ENCODE data around the gene TENM3. TPM values are rescaled to one million over a fixed set of nuclear protein-coding genes. Genes with fewer than 3 reads are reported as not detected.

TENM3 gene
- total RNA-seq, 1 donor from 2014 or later: 106 TPM

DNA sequence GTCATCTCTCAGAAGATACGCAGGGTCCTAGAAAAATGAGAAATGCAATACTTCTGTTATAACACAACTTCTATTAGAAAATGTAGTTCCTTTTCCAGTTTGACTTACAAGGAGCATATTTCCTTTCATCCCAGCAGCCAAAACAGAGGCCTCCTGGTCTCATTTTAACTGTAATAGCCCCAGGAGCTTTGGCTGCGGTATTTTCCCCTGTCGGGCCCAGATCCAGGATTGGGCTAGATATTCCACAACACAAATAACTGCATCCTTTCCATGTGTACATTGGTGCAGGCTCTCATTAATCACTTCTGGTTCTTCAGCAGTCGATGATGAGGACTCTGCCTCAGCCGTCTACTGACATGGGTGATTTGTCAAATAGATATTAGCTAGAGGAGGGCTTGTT lies 166.1 kb downstream of the TENM3 start:
- DNase-seq (ENCODE audit: low spot score in 2 of 2, unreplicated experiment in 2 of 2): no peak
- H3K9me3 Mint-ChIP-seq: peaks cover 19% of the 10 kb centered on the region
- H3K27ac Mint-ChIP-seq: no peak overlapping the region
- peaks cover 20% of the 10 kb centered on the region for H3K4me1 Mint-ChIP-seq
- TF ChIP-seq, protein P1, sequence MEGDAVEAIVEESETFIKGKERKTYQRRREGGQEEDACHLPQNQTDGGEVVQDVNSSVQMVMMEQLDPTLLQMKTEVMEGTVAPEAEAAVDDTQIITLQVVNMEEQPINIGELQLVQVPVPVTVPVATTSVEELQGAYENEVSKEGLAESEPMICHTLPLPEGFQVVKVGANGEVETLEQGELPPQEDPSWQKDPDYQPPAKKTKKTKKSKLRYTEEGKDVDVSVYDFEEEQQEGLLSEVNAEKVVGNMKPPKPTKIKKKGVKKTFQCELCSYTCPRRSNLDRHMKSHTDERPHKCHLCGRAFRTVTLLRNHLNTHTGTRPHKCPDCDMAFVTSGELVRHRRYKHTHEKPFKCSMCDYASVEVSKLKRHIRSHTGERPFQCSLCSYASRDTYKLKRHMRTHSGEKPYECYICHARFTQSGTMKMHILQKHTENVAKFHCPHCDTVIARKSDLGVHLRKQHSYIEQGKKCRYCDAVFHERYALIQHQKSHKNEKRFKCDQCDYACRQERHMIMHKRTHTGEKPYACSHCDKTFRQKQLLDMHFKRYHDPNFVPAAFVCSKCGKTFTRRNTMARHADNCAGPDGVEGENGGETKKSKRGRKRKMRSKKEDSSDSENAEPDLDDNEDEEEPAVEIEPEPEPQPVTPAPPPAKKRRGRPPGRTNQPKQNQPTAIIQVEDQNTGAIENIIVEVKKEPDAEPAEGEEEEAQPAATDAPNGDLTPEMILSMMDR (IDR thresholded peaks at IDR 0.05; ENCODE audit: unreplicated experiment): no peak
- peaks cover 20% of the 10 kb centered on the region for H3K36me3 Mint-ChIP-seq
- no peaks in the 10 kb centered on the region for H3K27me3 Mint-ChIP-seq (ENCODE audit: low read depth)
- H3K4me3 Mint-ChIP-seq: no peak overlapping the region

DNA sequence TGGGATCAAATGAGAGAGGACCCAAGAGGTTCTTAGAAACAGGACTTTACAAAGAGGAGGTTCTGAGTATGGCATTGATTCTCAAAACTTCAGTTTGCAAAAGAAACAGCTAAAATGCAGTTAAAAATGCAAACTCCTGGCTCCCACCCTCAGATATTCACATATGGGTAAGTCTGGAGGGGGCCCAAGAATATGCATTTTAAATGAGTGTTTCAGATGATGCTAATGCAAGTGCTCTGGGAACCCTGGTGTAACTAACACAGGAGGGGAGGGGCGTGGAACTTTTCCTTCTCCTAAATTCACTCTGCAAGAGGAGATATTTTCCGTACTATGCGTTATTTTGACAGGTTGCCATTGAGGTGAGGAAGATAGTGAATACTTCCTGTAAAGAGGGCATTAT lies 168.2 kb downstream of the TENM3 start:
- Mint-ChIP-seq H3K4me1 (peaks cover 16% of the 10 kb centered on the region), H3K4me3 (no peak overlapping the region), H3K27ac (no peak overlapping the region), H3K36me3 (peaks cover 23% of the 10 kb centered on the region), H3K27me3 (ENCODE audit: low read depth) (no peaks in the 10 kb centered on the region), H3K9me3 (peaks cover 26% of the 10 kb centered on the region)
- no peak for DNase-seq (ENCODE audit: low spot score in 2 of 2, unreplicated experiment in 2 of 2)
- TF ChIP-seq, protein P1 (IDR thresholded peaks at IDR 0.05; ENCODE audit: unreplicated experiment): no peak

DNA sequence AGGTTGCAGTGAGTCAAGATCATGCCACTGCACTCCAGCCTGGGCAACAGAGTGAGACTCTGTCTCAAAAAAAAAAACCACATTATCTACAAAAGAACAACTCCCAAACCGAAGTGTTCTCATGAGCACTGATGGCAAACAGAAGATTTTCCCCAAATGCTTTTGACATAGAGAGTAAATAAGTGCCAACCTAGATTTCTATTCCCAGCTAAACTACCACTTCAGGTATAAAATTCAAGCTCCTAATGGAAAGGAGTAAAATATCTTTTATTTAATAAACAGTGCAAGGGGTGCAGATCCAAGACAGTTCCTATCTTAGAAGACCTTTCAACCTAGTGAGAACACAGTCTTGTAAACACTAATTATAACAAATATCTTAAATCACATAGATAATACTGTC lies 170.3 kb downstream of the TENM3 start:
- Mint-ChIP-seq H3K4me3 (no peak overlapping the region), H3K27me3 (ENCODE audit: low read depth) (no peaks in the 10 kb centered on the region), H3K36me3 (peaks cover 22% of the 10 kb centered on the region), H3K9me3 (peaks cover 26% of the 10 kb centered on the region), H3K4me1 (peaks cover 20% of the 10 kb centered on the region), H3K27ac (no peak overlapping the region)
- no peak for DNase-seq (ENCODE audit: low spot score in 2 of 2, unreplicated experiment in 2 of 2)
- TF ChIP-seq, protein P1 (IDR thresholded peaks at IDR 0.05; ENCODE audit: unreplicated experiment): no peak

DNA sequence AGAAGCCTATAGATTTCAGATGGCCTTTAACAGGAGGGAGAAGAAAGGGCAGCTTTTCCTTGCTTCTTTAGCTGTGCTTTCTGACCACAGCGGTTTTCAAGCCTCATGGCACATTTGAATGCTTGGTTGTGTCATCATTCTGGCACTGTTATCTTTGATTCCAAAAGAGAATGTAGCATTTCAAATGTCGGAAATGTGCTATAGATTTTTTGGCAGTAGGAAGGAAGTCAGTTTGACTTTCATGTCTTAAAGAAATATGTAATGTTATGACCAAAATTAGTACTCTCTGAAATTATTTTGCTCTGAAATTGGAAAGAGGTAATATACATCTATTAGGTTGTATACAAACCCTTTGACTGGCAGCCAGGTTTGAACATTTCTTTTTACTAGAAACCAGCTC lies 171.9 kb downstream of the TENM3 start:
- Mint-ChIP-seq H3K27me3 (ENCODE audit: low read depth) (no peaks in the 10 kb centered on the region), H3K27ac (no peak overlapping the region), H3K4me1 (peaks cover 17% of the 10 kb centered on the region), H3K36me3 (peaks cover 19% of the 10 kb centered on the region), H3K4me3 (no peak overlapping the region), H3K9me3 (peaks cover 29% of the 10 kb centered on the region)
- TF ChIP-seq, protein P1 (IDR thresholded peaks at IDR 0.05; ENCODE audit: unreplicated experiment): no peak
- DNase-seq (ENCODE audit: low spot score in 2 of 2, unreplicated experiment in 2 of 2): no peak

DNA sequence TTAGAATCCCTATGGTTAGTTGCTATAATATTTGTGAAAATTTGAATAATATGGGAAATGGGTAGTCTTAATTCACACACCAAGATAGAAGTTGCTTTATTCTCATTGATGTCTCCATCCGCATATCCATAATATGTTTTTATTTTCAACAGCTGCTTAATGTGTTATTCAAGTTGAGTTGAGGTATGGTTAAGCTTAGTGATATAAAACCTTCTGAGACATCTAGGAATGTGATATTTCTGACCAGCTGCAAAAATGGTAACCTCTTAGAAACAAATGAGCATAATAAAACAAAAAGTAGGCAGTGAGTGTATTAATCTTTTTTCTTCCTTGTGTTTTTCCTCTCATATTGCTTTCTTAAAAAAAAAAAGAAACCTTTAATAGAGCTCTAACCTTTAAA lies 172.9 kb downstream of the TENM3 start:
- H3K4me1 Mint-ChIP-seq: peaks cover 24% of the 10 kb centered on the region
- H3K27me3 Mint-ChIP-seq (ENCODE audit: low read depth): no peaks in the 10 kb centered on the region
- peak overlapping the region; percentile 14 for H3K27ac Mint-ChIP-seq
- TF ChIP-seq, protein P1 (IDR thresholded peaks at IDR 0.05; ENCODE audit: unreplicated experiment): no peak
- DNase-seq (ENCODE audit: low spot score in 2 of 2, unreplicated experiment in 2 of 2): no peak
- H3K9me3 Mint-ChIP-seq: peaks cover 26% of the 10 kb centered on the region
- no peak overlapping the region for H3K4me3 Mint-ChIP-seq
- H3K36me3 Mint-ChIP-seq: peaks cover 19% of the 10 kb centered on the region

Data from mesothelial cell of epicardium (in vitro differentiated cells).